Measurements from ENCODE around the gene MGARP. TPM values are rescaled to one million over a fixed set of nuclear protein-coding genes. Genes with fewer than 3 reads are reported as not detected.

The MGARP gene
- total and polyA plus RNA-seq, 2 experiments from 2014 or later: 2.4 to 4.1 TPM

DNA sequence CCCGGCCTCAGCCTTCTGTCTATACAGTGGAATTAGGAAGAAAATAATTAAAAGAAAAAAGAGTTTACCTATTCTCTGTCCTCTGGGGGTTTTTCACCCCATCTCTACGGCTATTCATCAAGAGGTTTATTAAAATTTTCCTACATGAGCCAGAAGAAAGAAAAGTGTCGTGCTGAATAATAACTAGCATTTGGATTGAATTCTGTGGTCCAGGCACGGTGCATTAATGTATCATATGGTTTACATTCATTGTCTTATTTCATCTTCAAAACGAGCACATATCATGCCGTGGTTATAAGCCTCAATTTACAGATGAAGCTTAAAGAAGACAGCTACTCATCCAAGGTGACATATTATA is 15.9 kb upstream of the MGARP start:
- DNase-seq (ENCODE audit: low spot score) (no peak), ATAC-seq (no peak)
- Histone ChIP-seq H3K36me3 (ENCODE audit: insufficient read depth) (peaks cover 3% of the 10 kb centered on the region; the same call in 1 of the 2 replicates), H3K79me2 (replicated peaks; ENCODE audit: insufficient read depth) (peaks cover 15% of the 10 kb centered on the region), H2AFZ (peak overlapping the region; percentile 43; the same call in 1 of the 2 replicates), H4K20me1 (replicated peaks; ENCODE audit: insufficient read depth) (no peaks in the 10 kb centered on the region), H3F3A (replicated peaks; ENCODE audit: low read depth) (no peaks in the 10 kb centered on the region; the same call in 1 of the 2 replicates), H3K27me3 (ENCODE audit: insufficient read depth) (no peaks in the 10 kb centered on the region), H3K4me2 (peak overlapping the region; percentile 97), H3K9me2 (ENCODE audit: insufficient read depth) (no peaks in the 10 kb centered on the region), H3K4me1 (ENCODE audit: insufficient read depth) (peaks cover 19% of the 10 kb centered on the region; the same call in 1 of the 2 replicates), H3K27ac (ENCODE audit: low read depth) (no peak overlapping the region), H3K4me3 (peak overlapping the region; percentile 96)
- Mint-ChIP-seq H3K9me3 (no peaks in the 10 kb centered on the region), H3K27me3 (ENCODE audit: insufficient read depth, low read depth, poor library complexity) (peaks cover 7% of the 10 kb centered on the region), H3K27ac (peak overlapping the region; percentile 91; the same call in 1 of the 2 replicates), H3K36me3 (ENCODE audit: low read depth) (peaks cover 28% of the 10 kb centered on the region; the same call in 2 of the 3 replicates), H3K4me1 (peaks cover 18% of the 10 kb centered on the region; the same call in 2 of the 3 replicates), H3K4me3 (peak overlapping the region; percentile 96)
- no peak for TF ChIP-seq ZNF331 (CRISPR knock-in tag; IDR thresholded peaks at IDR 0.05; ENCODE audit: low read depth)
- no peak for TF ChIP-seq POLR2AphosphoS5 (IDR thresholded peaks at IDR 0.05; ENCODE audit: low read depth)
- no peak for TF ChIP-seq EZH2 (IDR thresholded peaks at IDR 0.05; ENCODE audit: low read depth, unreplicated experiment)
- no peak for TF ChIP-seq CTCF (conservative IDR thresholded peaks at IDR 0.05; ENCODE audit: low read depth in 2 of 2)
- TF ChIP-seq, protein P1, sequence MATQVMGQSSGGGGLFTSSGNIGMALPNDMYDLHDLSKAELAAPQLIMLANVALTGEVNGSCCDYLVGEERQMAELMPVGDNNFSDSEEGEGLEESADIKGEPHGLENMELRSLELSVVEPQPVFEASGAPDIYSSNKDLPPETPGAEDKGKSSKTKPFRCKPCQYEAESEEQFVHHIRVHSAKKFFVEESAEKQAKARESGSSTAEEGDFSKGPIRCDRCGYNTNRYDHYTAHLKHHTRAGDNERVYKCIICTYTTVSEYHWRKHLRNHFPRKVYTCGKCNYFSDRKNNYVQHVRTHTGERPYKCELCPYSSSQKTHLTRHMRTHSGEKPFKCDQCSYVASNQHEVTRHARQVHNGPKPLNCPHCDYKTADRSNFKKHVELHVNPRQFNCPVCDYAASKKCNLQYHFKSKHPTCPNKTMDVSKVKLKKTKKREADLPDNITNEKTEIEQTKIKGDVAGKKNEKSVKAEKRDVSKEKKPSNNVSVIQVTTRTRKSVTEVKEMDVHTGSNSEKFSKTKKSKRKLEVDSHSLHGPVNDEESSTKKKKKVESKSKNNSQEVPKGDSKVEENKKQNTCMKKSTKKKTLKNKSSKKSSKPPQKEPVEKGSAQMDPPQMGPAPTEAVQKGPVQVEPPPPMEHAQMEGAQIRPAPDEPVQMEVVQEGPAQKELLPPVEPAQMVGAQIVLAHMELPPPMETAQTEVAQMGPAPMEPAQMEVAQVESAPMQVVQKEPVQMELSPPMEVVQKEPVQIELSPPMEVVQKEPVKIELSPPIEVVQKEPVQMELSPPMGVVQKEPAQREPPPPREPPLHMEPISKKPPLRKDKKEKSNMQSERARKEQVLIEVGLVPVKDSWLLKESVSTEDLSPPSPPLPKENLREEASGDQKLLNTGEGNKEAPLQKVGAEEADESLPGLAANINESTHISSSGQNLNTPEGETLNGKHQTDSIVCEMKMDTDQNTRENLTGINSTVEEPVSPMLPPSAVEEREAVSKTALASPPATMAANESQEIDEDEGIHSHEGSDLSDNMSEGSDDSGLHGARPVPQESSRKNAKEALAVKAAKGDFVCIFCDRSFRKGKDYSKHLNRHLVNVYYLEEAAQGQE (IDR thresholded peaks at IDR 0.05; ENCODE audit: unreplicated experiment): no peak
- no peak for TF ChIP-seq EZH2phosphoT487 (IDR thresholded peaks at IDR 0.05; ENCODE audit: unreplicated experiment)
- no peak for TF ChIP-seq ZNF462 (CRISPR knock-in tag; IDR thresholded peaks at IDR 0.05)
- TF ChIP-seq ZNF114 (CRISPR knock-in tag; IDR thresholded peaks at IDR 0.05): no peak
- TF ChIP-seq STAT1 (IDR thresholded peaks at IDR 0.05; ENCODE audit: unreplicated experiment): no peak
- TF ChIP-seq NANOG (IDR thresholded peaks at IDR 0.05; ENCODE audit: borderline replicate concordance): no peak
- no peak for TF ChIP-seq CREB1 (CRISPR knock-in tag; IDR thresholded peaks at IDR 0.05; ENCODE audit: low read depth)
- TF ChIP-seq JUNB (IDR thresholded peaks at IDR 0.05; ENCODE audit: unreplicated experiment): no peak
- TF ChIP-seq ETS1 (IDR thresholded peaks at IDR 0.05): no peak
